CD4-positive, alpha-beta T cell treated with Interleukin-17A for 1 hour (primary cell): Measurements from ENCODE around the gene CDKN1B.

Source experiments
- DNase-seq: peaks from one replicate; pipeline ENCODE4 v3.0.0-alpha.2; 2020

Gene CDKN1B

DNA sequence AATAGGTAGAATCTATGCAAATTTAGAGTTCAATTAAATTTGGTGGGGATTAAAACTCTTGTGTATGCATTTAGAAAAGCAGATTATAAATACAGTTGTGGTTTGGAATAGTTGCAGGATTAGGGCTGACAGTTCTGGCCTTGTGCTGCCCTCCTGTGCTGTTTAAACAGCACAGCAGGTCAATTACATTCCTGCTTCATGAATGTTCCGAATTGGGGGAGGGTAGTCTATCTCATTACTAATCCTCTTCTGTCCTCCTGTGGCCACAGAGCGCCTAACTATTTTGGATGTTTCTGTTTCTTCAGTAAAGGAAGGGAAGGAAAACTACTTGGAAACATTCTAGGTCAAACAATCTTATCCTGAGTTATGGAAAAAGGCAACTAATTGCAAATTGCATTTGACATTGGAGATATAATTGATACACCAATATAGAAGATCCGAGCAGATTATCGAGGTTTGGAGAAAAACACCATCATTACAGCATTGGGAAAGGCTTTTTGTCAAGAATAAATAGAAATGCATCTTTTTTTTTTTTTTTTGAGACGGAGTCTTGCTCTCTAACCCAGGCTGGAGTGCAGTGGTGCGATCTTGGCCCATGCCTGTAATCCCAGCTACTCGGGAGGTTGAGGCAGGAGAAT lies 12.5 kb upstream of the CDKN1B start:
- DNase-seq, result peak; percentile 68

DNA sequence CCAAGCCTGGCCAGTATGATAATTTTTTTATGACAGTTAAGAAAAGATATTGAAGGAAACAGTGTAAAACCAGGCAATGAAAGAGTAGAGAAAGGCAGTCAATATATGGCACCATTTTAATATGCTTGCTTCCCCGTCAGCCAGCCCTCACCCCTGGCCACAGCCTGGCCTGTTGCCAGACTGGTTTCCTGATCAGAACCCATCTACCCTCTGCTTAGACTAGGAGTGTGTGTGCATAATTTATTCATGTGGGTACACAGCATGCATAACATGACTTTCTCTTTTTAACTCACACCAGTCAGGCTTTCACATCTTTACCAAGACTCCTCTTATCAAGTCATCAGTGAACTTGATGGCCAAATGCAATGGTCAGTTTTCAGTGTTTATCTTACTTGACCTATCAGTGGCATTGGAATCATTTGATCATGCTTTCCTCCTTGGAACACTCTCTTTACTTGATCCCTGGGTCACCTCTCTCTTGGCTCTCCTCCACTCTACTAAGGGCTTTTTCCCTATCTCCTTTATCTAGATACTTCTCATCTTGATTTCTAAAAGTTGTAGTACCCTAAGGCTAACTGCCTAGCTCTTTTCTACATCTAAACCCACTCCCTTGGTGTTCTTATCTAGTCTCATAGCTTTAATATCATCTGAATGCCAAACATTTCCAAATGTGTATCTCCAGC lies 11.2 kb upstream of the CDKN1B start:
- peak; percentile 81 for DNase-seq

DNA sequence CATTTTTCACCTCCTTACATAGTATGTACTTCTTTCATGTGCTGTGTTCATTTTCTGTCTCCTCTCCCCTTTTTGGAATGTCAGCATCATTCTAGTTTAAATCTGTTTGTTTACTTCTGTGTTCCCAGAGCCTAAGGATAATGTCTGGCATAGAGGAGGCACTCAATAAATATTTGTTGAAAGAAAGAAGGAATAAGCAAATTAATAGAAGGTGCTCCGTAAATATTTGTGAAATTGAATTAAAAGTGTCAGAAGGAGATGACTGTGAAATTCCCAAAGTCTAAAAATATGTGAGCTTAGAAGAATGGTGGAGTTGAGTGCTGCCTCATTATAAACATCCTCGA lies 3.3 kb upstream of the CDKN1B start:
- no peak for DNase-seq

DNA sequence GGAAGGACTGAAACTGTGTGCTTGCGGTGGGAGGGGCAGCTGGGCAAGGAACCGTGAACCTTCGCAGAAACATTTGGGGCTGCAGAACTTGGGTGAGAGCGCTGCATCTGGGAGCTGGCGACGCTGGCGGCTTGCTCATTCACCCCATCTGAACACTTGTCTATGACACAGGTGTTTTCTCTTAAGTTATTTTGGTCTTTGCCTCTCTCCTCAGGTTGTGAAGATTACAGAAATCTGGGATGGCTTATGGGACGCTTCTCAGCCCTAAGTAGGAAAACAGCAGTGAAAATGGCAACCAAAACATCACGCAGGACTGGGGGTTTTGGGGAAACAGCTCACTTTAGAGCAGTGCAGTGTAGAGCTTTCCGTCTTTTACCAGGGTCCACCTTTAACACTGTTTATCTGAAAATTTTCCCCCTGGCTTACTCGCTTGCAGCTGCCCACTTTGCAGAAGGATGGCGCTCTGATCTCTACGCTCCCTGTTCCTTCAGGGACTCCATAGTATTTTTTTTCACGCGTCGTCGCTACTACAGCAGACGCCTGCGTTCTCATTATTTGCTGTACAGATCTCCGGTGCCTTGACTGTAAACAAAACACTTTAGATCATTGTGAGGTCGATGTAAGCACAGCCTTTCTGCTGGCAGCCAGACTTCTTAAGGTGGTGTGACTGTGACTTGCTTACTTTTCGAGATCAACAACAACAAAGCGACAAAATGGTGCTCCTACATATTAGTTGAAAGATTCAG lies 2.7 kb upstream of the CDKN1B start:
- peak; percentile 87 for DNase-seq

DNA sequence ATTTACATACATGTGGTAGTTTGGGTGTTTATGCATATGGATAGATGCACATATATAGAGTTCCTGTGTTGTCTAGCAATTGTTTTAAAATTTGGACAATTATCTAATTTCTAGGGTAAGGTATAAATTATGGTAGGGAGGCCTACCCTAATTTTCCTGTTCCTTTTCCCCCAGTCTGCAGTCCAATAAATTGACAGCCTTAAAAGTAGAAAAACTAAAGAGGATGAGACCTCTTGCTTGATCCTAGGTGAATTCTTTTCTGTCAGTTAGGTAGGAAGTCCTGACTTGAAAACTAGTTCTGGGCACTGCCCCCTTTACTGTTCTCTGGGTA lies 2.1 kb upstream of the CDKN1B start:
- DNase-seq, result no peak

DNA sequence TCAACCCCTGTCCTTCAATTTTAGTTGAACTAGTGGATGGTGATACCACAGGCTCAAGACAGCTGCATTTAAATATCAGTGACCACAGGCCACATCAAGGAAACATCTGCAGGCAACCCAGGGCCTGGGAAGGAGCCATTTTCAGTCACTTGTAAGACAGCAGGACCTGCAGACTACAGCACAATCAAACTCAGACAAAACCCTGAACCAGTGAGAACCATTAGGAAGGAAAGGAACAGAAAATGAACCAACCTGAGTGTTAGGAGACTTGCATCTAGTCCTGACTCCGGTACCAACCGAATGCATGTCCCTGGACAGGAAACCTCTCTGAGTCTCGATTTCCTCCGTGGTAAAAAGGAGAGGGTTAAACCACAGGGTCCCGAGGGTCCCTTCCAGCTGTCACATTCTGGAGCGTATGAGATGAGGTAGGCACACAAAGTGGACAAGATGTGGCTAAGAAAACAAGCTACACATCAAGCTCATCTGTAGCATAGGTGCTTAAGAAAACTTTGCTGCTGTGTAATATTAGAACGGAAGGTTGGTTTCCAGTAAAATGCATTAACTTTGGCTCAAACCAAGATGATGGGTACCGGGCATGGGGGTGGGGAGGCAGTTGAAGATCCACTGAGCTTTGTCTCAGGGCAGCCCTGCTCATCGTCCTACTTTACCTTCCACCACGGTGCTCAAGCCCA lies 1.6 kb upstream of the CDKN1B start:
- peak; percentile 68 for DNase-seq

DNA sequence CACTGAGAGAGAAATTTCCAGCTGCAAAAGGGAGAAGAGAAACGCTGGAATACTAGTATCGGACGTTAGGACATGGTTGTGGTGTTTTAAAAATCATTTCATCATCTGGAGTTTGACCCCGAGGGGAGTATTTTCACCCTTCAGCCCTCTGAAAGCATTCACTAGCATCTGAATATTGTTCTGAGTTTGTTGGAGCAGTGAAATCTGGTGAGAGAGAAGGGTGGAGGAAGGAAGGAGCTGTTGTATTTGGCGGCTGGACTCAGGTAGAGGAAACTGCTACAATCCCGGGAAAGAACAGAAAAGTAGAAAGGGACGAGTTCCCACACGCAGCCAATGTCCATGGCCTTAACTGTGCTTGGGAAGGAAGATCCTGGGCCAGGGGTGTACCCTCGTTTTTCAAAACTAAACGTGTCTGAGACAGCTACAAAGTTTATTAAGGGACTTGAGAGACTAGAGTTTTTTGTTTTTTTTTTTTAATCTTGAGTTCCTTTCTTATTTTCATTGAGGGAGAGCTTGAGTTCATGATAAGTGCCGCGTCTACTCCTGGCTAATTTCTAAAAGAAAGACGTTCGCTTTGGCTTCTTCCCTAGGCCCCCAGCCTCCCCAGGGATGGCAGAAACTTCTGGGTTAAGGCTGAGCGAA lies 896 bp upstream of the CDKN1B start:
- peak; percentile 49 for DNase-seq

DNA sequence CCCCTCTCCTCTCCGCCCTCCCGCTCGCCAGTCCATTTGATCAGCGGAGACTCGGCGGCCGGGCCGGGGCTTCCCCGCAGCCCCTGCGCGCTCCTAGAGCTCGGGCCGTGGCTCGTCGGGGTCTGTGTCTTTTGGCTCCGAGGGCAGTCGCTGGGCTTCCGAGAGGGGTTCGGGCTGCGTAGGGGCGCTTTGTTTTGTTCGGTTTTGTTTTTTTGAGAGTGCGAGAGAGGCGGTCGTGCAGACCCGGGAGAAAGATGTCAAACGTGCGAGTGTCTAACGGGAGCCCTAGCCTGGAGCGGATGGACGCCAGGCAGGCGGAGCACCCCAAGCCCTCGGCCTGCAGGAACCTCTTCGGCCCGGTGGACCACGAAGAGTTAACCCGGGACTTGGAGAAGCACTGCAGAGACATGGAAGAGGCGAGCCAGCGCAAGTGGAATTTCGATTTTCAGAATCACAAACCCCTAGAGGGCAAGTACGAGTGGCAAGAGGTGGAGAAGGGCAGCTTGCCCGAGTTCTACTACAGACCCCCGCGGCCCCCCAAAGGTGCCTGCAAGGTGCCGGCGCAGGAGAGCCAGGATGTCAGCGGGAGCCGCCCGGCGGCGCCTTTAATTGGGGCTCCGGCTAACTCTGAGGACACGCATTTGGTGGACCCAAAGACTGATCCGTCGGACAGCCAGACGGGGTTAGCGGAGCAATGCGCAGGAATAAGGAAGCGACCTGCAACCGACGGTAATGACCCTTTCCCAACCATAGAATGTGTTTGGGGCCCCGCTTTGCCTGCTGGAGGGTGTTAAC lies 615 bp downstream of the CDKN1B start:
- peak; percentile 39 for DNase-seq

DNA sequence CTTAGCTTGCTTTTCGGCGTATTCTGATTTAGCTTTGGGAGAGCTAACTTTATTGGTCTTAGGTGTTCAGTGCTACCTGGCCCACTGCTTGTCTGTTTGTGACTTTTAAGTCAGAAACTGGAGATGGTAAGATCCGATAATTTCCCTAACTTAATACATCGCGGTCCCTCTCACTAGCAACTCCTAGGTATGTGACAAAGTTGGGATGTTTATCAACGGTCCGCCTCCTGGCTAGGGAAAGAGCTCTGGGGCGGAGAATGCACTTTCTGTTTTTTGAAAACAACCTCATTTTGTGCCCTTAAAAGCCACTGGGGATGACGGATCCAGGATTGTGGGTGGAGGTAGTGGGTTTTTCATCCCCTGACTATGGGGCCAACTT lies 1.2 kb downstream of the CDKN1B start:
- peak; percentile 44 for DNase-seq

DNA sequence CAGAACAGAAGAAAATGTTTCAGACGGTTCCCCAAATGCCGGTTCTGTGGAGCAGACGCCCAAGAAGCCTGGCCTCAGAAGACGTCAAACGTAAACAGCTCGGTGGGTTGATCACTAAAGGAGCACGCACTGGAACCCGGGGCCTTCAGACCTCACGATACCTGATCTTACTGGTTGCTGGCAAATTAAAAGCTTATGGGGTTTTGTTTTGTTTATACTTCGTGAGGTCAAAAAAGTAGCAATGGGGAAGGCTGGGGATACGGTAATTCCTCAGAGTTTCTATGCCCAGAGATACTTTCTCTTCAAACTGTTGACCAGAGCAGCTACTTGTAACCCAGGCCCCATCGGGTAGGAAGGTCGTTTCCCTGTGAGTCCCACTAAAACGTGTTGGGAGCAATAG lies 1.7 kb downstream of the CDKN1B start:
- peak; percentile 51 for DNase-seq

DNA sequence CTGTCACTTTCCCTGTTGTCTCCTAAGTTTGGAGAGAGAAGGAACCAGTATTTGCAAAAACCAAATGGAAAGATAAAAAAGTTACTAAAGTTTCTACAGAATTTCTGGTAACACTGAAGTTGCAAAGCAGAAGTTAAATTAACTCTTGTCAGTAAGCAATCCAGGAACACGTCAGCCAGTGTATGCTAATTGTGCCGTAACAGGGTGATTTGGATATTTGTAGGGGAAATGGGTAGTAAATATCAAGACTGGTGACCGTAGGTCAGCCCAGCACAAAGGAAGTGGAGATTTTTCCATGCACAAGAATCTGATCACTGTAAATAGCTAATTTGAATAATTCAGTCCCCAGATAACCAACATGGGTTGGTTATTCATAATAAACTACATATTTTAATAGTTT lies 2.3 kb downstream of the CDKN1B start:
- peak; percentile 49 for DNase-seq

DNA sequence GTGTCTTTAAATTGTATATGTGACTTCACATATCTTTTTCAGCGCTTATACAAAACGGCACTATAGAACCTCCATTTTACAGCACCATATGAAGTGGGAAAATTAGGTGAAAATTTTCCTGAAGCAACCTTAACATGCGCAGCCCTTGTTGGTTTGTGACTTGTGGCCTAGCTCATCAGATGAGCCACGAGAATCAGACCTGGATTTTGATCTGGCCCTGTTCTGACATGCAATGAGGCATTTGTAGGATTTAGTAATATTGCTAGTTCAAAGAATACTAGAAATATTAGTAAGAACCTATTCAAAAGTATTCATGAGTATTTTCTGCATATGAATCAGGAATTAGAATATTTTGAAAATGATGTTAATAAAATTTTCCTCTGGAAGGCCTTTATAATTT lies 2.9 kb downstream of the CDKN1B start:
- peak; percentile 37 for DNase-seq

DNA sequence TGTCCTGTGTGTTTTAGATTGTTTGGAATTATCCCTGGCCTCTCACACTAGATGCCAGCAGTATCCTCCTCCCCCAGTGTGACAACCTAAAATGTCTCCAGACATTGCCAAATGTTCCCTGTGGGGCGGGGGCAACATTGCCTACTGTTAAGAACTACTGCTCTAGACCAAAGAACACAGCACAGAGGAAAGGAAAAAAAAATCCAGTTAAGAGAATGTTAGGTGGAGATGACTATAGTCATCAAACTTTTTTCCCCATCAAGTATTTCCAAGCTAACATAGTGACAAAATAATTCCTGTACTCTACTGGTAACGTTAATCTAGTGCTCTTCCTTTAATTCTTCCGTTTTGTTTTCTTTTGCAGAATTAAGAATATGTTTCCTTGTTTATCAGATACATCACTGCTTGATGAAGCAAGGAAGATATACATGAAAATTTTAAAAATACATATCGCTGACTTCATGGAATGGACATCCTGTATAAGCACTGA lies 3.5 kb downstream of the CDKN1B start:
- DNase-seq, result peak; percentile 45

DNA sequence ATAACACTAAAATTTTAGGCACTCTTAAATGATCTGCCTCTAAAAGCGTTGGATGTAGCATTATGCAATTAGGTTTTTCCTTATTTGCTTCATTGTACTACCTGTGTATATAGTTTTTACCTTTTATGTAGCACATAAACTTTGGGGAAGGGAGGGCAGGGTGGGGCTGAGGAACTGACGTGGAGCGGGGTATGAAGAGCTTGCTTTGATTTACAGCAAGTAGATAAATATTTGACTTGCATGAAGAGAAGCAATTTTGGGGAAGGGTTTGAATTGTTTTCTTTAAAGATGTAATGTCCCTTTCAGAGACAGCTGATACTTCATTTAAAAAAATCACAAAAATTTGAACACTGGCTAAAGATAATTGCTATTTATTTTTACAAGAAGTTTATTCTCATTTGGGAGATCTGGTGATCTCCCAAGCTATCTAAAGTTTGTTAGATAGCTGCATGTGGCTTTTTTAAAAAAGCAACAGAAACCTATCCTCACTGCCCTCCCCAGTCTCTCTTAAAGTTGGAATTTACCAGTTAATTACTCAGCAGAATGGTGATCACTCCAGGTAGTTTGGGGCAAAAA lies 4.1 kb downstream of the CDKN1B start:
- peak; percentile 75 for DNase-seq

DNA sequence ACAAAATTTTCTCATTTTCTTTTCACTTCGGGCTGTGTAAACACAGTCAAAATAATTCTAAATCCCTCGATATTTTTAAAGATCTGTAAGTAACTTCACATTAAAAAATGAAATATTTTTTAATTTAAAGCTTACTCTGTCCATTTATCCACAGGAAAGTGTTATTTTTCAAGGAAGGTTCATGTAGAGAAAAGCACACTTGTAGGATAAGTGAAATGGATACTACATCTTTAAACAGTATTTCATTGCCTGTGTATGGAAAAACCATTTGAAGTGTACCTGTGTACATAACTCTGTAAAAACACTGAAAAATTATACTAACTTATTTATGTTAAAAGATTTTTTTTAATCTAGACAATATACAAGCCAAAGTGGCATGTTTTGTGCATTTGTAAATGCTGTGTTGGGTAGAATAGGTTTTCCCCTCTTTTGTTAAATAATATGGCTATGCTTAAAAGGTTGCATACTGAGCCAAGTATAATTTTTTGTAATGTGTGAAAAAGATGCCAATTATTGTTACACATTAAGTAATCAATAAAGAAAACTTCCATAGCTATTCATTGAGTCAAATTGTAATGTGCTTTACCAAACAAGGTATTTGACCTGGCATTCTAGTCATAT lies 4.8 kb downstream of the CDKN1B start:
- no peak for DNase-seq

DNA sequence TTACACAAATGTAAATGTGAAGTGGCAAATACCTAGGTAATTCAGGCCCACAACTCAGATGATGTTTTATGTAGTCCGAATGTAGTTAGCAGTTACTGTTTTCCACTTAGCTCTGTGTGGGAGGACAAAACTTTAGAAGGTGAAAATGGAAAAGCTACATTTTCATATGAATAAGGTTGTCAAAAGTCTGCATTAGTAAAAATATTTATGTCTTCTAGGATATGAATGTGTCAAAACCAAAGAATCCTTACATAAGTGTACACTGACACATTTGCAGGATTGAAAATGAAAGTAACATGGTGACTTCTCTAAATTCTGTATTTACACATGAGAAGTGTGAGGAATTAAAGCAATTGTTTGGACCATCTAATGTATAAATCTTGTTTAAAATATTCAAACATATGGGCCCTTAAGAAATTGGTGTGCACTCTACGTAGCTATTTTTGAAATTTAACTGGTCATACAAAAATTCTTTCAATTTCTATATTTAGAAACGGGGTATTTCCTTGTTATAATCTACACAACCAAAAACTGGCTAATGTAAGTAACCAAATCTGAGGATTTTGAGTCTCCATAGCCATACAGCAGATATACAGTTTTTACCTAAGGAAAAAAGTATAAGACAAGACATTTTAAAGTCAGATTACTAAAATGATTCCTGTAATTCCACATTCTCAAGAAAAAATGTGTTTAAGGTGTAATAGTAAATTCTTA lies 5.4 kb downstream of the CDKN1B start:
- peak; percentile 68 for DNase-seq

DNA sequence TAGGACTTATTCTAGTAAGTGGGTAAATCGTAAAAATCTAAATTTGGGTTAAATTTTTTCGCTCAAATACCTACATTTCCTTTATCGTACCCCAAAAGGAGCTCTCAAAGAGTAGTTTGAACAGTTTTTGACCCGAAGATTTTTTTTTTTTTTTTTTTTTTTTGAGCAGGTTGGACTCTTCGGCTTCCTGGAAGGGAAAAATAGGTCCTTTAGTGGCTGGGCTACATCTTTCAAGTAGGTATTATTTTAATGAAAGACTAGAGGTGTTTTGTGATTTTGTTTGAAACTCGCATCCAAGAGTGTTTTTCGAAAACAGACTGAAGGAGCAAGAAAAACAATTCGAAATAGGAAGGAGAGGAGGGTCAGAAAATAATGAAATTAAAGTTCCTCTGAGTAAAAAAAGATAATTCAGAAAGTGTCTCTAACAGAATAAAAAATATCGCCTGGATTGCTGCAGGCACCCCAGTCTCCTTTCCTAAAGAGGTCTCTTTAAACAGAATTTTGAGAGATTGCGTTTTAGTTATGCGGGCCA lies 6.0 kb downstream of the CDKN1B start:
- peak; percentile 59 for DNase-seq

DNA sequence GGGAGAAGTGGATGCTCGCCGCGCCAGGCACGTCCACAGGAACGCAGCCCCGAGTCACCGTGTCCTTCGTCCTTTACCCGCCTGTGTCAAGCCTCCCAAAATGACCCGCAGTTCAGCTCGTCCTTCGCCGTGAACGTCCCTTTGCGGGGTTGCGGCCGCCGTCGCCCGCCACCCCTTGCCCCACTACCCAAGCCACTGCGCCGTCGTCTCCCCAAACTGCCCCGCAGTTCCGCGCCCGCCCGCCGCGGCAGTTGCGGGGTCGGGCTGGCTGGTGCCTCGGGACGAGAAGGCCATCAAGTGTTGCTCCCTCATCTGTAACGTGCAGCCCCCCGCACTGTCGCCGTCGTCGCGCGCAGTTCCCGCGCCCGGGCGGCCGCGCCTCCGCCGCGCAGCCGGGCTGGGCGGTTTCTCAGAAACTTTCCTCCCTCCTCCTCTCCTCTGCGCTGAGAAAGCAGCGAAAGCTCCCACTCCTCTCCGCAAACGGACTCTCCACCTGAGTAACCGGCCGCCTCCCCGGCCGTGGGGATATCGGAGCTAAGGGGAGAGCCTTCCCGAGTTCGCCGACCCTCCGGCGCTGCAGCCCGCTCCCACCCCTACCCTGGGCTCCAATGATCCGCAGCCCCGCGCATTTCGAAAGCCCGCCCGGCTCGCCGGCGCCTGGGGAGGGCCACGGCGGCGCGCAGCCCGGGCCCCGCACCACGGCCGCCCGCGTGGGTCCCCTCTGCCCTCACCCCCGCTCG lies 6.7 kb downstream of the CDKN1B start:
- DNase-seq, result peak; percentile 58

DNA sequence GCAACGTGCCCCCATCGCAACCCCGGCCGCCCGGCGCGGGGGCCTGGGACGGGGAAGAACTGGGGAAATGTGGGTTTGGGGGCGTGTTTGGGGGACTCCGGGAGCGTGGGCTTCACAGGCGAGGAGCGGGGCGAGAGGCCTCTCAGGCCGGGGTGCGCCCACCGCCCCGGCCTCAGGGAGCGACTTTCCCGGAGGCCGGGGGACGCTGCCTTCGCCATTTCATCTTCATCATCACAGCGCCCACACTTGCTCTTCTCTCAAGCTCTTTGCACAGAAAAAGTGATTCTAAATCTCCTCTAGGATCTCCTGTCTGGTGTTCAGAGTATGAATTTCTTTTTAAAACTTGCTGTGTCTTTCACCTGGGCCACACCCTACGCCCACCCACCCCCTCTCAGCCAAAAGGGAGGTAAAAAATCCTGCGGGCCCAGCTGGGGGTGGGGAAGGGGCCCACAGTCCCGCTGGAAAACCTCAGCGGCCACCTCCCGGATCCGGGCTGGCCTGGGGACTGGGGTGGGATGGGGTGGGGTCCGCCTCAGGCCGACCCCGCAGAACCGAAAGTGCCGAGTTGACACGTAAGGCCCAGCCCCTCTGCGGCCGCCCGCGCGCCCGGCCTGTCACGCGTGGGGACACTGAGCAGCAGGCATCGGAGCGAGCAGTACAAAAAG lies 7.4 kb downstream of the CDKN1B start:
- no peak for DNase-seq
